HUES48 (cell line): Measurements from ENCODE around the gene RPTOR.

Experiments
- H3K27ac ChIP-seq: one replicate; pipeline ENCODE4 v1.7.0; 2013; ENCODE audit warnings: low read depth, low read length, inconsistent platforms
- H3K27me3 ChIP-seq: 2 replicates; pipeline ENCODE4 v1.6.1; 2013; ENCODE audit warnings: mild to moderate bottlenecking, low read length; ENCODE audit not compliant: control insufficient read depth, insufficient read depth
- H3K36me3 ChIP-seq: 2 replicates; pipeline ENCODE4 v1.6.1; 2013; ENCODE audit warnings: low read length; ENCODE audit not compliant: control insufficient read depth, insufficient read depth
- H3K4me1 ChIP-seq: 2 replicates; pipeline ENCODE4 v1.6.1; 2013; ENCODE audit warnings: mild to moderate bottlenecking, low read length; ENCODE audit not compliant: control insufficient read depth, insufficient read depth
- H3K4me3 ChIP-seq: 2 replicates; pipeline ENCODE4 v1.5.1; 2013; ENCODE audit warnings: mild to moderate bottlenecking, low read depth, low read length
- H3K9ac ChIP-seq: 2 replicates; pipeline ENCODE4 v1.6.1; 2013; ENCODE audit warnings: mild to moderate bottlenecking, low read depth, low read length, moderate library complexity
- H3K9me3 ChIP-seq: 2 replicates; pipeline ENCODE4 v1.6.1; 2013; ENCODE audit warnings: low read length; ENCODE audit not compliant: control insufficient read depth, insufficient read depth

RPTOR gene

GRCh38 chr17:80649672-80650330 is 105.2 kb downstream of the RPTOR start:
- no peaks in the 10 kb centered on the region for H3K9me3 ChIP-seq
- H3K9ac ChIP-seq = no peak overlapping the region
- no peaks in the 10 kb centered on the region for H3K36me3 ChIP-seq
- no peak overlapping the region for H3K4me3 ChIP-seq
- H3K27ac ChIP-seq = no peak overlapping the region
- no peaks in the 10 kb centered on the region for H3K27me3 ChIP-seq
- H3K4me1 ChIP-seq = peaks cover 24% of the 10 kb centered on the region

DNA sequence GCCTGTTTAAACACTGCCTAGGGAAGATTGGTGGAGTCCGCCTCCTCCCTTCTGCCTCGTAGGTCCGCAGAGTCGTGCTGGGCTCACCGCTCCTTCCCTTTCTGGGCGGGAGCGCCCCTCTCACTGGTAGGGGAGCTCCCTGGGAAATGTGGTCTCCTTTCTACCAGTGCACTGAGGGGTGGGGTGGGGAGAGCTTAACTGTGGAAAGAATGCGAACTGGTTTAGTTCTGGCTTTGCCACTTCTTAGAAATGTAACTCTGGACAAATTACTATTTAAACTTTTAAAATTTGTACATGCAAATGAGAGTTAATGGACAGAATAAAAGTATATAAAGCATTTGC is 105.7 kb downstream of the RPTOR start:
- Histone ChIP-seq H3K9ac (no peak overlapping the region), H3K27me3 (no peaks in the 10 kb centered on the region), H3K27ac (no peak overlapping the region), H3K4me1 (peaks cover 24% of the 10 kb centered on the region), H3K36me3 (no peaks in the 10 kb centered on the region), H3K4me3 (no peak overlapping the region), H3K9me3 (no peaks in the 10 kb centered on the region)

DNA sequence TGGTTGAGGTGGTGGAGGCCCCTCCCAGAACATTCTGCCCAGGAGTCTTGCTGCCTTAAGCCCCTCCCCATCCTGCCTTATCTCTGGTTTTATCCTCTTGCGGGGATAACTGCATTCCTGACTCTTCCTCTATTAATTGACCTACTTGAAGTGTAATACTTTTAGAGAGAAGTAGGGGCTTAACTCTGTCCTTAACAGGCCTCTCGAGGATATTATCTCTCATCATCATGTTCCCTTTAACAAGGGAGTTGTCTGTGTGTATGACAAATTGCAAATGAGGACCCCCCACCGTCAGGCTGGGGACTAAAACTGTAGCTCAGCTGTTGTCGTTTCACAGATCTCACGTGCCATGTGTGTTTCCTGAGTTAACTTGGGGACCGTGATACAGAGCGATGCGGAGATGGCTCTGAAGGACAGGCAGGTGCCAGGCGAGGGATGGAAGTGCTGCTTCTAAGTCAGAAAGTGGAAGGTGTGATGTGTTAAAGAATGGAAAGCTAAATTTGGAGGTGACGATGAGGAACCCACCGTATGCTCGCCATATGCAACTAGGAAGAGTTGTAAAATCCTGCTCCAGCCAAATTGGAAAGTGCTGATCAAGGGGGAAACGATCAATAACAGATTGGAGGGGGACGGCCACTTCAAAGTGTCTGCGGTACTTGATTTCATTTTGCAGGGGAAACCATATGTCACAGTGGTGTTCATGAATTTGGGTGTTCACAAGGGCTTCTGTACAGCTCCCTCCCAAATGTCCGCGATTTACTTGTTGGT is 106.3 kb downstream of the RPTOR start:
- Histone ChIP-seq H3K9me3 (no peaks in the 10 kb centered on the region), H3K9ac (no peak overlapping the region), H3K27me3 (no peaks in the 10 kb centered on the region), H3K36me3 (no peaks in the 10 kb centered on the region), H3K4me3 (no peak overlapping the region), H3K4me1 (peaks cover 23% of the 10 kb centered on the region), H3K27ac (no peak overlapping the region)

- no peak overlapping the region for H3K27ac ChIP-seq
- no peak overlapping the region for H3K9ac ChIP-seq
- H3K36me3 ChIP-seq = no peaks in the 10 kb centered on the region
- no peaks in the 10 kb centered on the region for H3K9me3 ChIP-seq
- H3K27me3 ChIP-seq = no peaks in the 10 kb centered on the region
- H3K4me1 ChIP-seq = peaks cover 15% of the 10 kb centered on the region
- no peak overlapping the region for H3K4me3 ChIP-seq
Observed at GRCh38 chr17:80652756-80653330, 108.2 kb downstream of the RPTOR start.

DNA sequence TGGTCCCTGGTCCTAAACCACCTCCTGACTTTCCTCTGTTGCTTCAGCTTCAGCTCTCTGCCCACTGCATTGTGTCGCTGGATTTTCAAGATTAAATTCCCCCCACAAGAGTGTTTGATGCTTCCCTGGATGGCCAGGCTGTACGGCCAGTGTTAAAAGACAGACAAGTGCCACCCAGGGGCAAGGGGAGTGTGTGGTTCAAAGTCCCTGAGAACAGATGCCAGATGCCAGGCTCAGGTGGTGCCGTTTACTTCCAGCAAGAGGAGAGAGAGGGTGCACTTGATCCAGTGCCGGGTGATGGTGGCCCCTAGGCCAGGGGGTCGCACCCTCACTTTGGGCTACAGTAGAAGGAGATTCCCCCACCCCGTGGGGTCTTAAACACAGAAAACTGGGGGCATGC is 109.2 kb downstream of the RPTOR start:
- Histone ChIP-seq H3K27ac (no peak overlapping the region), H3K9ac (no peak overlapping the region), H3K4me1 (peaks cover 15% of the 10 kb centered on the region), H3K27me3 (no peaks in the 10 kb centered on the region), H3K4me3 (no peak overlapping the region), H3K9me3 (no peaks in the 10 kb centered on the region), H3K36me3 (no peaks in the 10 kb centered on the region)

GRCh38 chr17:80655608-80656007 is 111.0 kb downstream of the RPTOR start:
- H3K4me3 ChIP-seq = no peak overlapping the region
- H3K9me3 ChIP-seq = no peaks in the 10 kb centered on the region
- H3K27me3 ChIP-seq = no peaks in the 10 kb centered on the region
- no peaks in the 10 kb centered on the region for H3K36me3 ChIP-seq
- no peak overlapping the region for H3K27ac ChIP-seq
- peaks cover 4% of the 10 kb centered on the region for H3K4me1 ChIP-seq
- H3K9ac ChIP-seq = no peak overlapping the region

DNA sequence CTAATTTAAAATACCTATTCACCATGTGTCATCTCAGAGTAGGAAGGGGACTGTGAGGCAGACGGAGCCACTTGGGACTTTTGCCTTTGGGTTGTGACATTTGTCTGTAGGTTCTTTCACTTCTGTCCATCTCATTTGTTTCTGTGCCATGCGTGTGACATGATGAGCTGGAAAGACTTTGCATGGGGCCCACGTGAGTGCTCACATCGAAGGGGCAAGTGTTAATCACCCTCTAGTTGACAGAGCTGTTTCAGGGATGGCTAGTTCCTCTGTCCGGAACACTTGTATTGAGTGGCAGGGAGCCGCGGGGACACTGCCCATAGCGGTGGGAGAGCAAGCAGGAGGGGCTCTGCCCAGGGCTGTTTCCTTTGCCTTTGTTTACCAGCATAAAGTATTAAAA is 112.0 kb downstream of the RPTOR start:
- Histone ChIP-seq H3K36me3 (no peaks in the 10 kb centered on the region), H3K27ac (no peak overlapping the region), H3K4me3 (no peak overlapping the region), H3K27me3 (no peaks in the 10 kb centered on the region), H3K9ac (no peak overlapping the region), H3K9me3 (no peaks in the 10 kb centered on the region), H3K4me1 (0 out of 2 replicates have a peak, but pooled peaks cover 4% of the 10 kb centered on the region)

- 0 out of 2 replicates have a peak, but pooled peaks cover 4% of the 10 kb centered on the region for H3K4me1 ChIP-seq
- no peak overlapping the region for H3K27ac ChIP-seq
- H3K27me3 ChIP-seq = no peaks in the 10 kb centered on the region
- no peaks in the 10 kb centered on the region for H3K9me3 ChIP-seq
- H3K9ac ChIP-seq = no peak overlapping the region
- no peak overlapping the region for H3K4me3 ChIP-seq
- no peaks in the 10 kb centered on the region for H3K36me3 ChIP-seq
Observed at GRCh38 chr17:80657561-80657960, 112.9 kb downstream of the RPTOR start.

- H3K27me3 ChIP-seq = no peaks in the 10 kb centered on the region
- H3K9ac ChIP-seq = no peak overlapping the region
- no peaks in the 10 kb centered on the region for H3K9me3 ChIP-seq
- peaks cover 9% of the 10 kb centered on the region for H3K4me1 ChIP-seq
- no peaks in the 10 kb centered on the region for H3K36me3 ChIP-seq
- no peak overlapping the region for H3K4me3 ChIP-seq
- H3K27ac ChIP-seq = no peak overlapping the region
Observed at GRCh38 chr17:80658821-80659220, 114.2 kb downstream of the RPTOR start.

DNA sequence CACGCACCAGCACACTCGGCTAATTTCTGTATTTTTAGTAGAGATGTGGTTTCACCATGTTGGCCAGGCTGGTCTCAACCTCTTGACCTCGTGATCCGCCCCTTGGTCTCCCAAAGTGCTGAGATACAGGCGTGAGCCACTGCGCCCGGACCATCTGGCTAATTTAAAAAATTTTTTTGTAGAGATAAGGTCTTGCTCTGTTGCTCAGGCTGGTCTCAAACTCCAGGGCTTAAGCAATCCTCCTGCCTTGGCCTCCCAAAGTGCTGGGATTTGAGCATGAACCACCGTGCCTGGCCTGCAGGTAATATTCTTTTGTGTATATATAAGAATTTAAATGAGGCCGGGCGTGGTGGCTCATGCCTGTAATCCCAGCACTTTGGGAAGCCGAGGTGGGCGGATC is 115.0 kb downstream of the RPTOR start:
- Histone ChIP-seq H3K9ac (no peak overlapping the region), H3K27ac (no peak overlapping the region), H3K4me3 (no peak overlapping the region), H3K9me3 (no peaks in the 10 kb centered on the region), H3K27me3 (no peaks in the 10 kb centered on the region), H3K36me3 (no peaks in the 10 kb centered on the region), H3K4me1 (peaks cover 17% of the 10 kb centered on the region)

DNA sequence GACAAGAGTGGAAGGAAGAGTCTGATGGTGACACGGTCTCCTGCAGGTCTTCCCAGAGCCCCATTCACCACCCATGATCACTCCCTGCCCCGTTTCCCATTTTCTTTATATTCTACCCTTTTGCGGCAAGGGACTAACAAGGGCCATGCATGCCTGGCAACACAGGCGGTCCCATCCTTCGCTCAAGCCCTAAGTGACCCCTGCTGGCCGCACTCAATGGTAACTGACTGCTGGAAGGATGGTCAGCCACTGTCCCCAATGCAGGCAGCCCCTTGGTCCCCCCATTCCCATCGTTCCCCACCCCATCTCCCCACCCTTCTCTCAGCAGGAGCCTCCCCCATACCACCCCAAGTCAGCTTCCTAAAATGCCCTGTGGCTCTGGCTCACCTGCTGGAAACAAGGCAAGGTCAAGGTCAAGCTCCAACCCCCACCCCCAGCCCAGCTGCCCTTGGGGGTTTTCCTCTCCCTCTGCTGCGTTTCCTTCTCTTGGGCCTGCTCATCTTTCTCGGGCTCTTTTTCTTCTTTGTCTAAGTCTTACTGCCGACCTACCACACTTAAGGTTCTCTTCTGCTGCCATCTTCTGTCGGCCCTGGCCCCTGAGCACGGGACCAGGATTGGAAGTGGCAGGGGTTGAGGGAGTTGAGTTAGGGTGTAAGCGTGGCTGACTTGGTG is 116.0 kb downstream of the RPTOR start:
- H3K4me1 ChIP-seq = peaks cover 22% of the 10 kb centered on the region
- H3K9me3 ChIP-seq = no peaks in the 10 kb centered on the region
- no peaks in the 10 kb centered on the region for H3K36me3 ChIP-seq
- no peak overlapping the region for H3K27ac ChIP-seq
- H3K27me3 ChIP-seq = no peaks in the 10 kb centered on the region
- no peak overlapping the region for H3K9ac ChIP-seq
- no peak overlapping the region for H3K4me3 ChIP-seq
